ENCODE measurements around the gene ZNF232. TPM values are rescaled to one million over a fixed set of nuclear protein-coding genes. Genes with fewer than 3 reads are reported as not detected.

The ZNF232 gene
- total RNA-seq, 1 experiment from 2014 or later = 7.1 TPM

Other genes starting within 250 kb of the ZNF232 start
- gene C17orf107, start 212.3 kb downstream of the ZNF232 start, total RNA-seq (2014; rRNA removed; shearing (Covaris generic)) = 0.18 TPM in 1 of 2 replicates, not detected in the other
- 0.29 TPM in 1 of 2 replicates, not detected in the other for gene CHRNE, start 208.8 kb downstream of the ZNF232 start, total RNA-seq (2014; rRNA removed; shearing (Covaris generic))
- gene GP1BA, start 179.6 kb downstream of the ZNF232 start, total RNA-seq (2014; rRNA removed; shearing (Covaris generic)) = not detected in 2 replicates
- 67.6 and 68.4 TPM in 2 replicates for gene SLC25A11, start 171.8 kb downstream of the ZNF232 start, total RNA-seq (2014; rRNA removed; shearing (Covaris generic))
- gene RNF167, start 171.6 kb downstream of the ZNF232 start, total RNA-seq (2014; rRNA removed; shearing (Covaris generic)) = 4.2 and 13.0 TPM in 2 replicates
- 1,207 and 1,337 TPM in 2 replicates for gene PFN1, start 163.3 kb downstream of the ZNF232 start, total RNA-seq (2014; rRNA removed; shearing (Covaris generic))
- 5.2 and 6.6 TPM in 2 replicates for gene ENO3, start 160.8 kb downstream of the ZNF232 start, total RNA-seq (2014; rRNA removed; shearing (Covaris generic))
- gene SPAG7, start 144.1 kb downstream of the ZNF232 start, total RNA-seq (2014; rRNA removed; shearing (Covaris generic)) = 63.5 and 71.4 TPM in 2 replicates
- 6.3 and 19.7 TPM in 2 replicates for gene CAMTA2, start 124.2 kb downstream of the ZNF232 start, total RNA-seq (2014; rRNA removed; shearing (Covaris generic))
- 1.1 and 2.7 TPM in 2 replicates for gene INCA1, start 114.4 kb downstream of the ZNF232 start, total RNA-seq (2014; rRNA removed; shearing (Covaris generic))
- gene KIF1C, start 113.9 kb downstream of the ZNF232 start, total RNA-seq (2014; rRNA removed; shearing (Covaris generic)) = 72.3 and 102 TPM in 2 replicates
- not detected in 2 replicates for gene SLC52A1, start 76.5 kb downstream of the ZNF232 start, total RNA-seq (2014; rRNA removed; shearing (Covaris generic))
- 0.18 and 0.41 TPM in 2 replicates for gene ZFP3, start 33.4 kb downstream of the ZNF232 start, total RNA-seq (2014; rRNA removed; shearing (Covaris generic))
- not detected in 2 replicates for gene USP6, start 4.2 kb upstream of the ZNF232 start, total RNA-seq (2014; rRNA removed; shearing (Covaris generic))
- 4.5 and 6.9 TPM in 2 replicates for gene ZNF594, start 80.0 kb upstream of the ZNF232 start, total RNA-seq (2014; rRNA removed; shearing (Covaris generic))
- gene SCIMP, start 123.0 kb upstream of the ZNF232 start, total RNA-seq (2014; rRNA removed; shearing (Covaris generic)) = not detected in 2 replicates
- gene RABEP1, start 170.4 kb upstream of the ZNF232 start, total RNA-seq (2014; rRNA removed; shearing (Covaris generic)) = 23.7 and 43.1 TPM in 2 replicates

Data from SJSA1 (cell line).